NCI-H460 (cell line): ENCODE results near the gene VHLL. TPM values are rescaled to one million over a fixed set of nuclear protein-coding genes. Genes with fewer than 3 reads are reported as not detected.

Experiments used
- DNase-seq: peaks from one replicate; pipeline ENCODE4 v3.0.0-alpha.2; 2016; ENCODE audit warnings: low read depth; ENCODE audit errors: extremely low read depth
- total RNA-seq: library from RNA; depleted of rRNA; stranded (reverse); fragments of >200 nt; shearing (Covaris generic); gene quantifications from 2 replicates; pipeline ENCODE4 v1.2.3, GENCODE V29; 2014; rRNA removed

VHLL gene
- total RNA-seq, 1 experiment from 2014 or later: not detected

GRCh38 chr1:156259805-156260204 lies 39.3 kb downstream of the VHLL start:
- DNase-seq: no peak

- no peak for DNase-seq
These were observed 40.2 kb downstream of the VHLL start for GRCh38 chr1:156258859-156259258.

GRCh38 chr1:156257711-156258110 lies 41.4 kb downstream of the VHLL start:
- no peak for DNase-seq

- no peak for DNase-seq
These were observed 45.5 kb downstream of the VHLL start for GRCh38 chr1:156253634-156254033.

- no peak for DNase-seq
These were observed 47.6 kb downstream of the VHLL start for GRCh38 chr1:156251527-156251926.

GRCh38 chr1:156249593-156249992 lies 49.5 kb downstream of the VHLL start:
- no peak for DNase-seq

Other genes with a start within 250 kb of the VHLL start
- 44.6 and 45.5 TPM in 2 replicates for gene UBQLN4, start 245.5 kb downstream of the VHLL start, total RNA-seq
- gene LAMTOR2, start 244.5 kb downstream of the VHLL start, total RNA-seq: 93.6 and 97.6 TPM in 2 replicates
- not detected in 2 replicates for gene RAB25, start 238.1 kb downstream of the VHLL start, total RNA-seq
- gene MEX3A, start 216.8 kb downstream of the VHLL start, total RNA-seq: 2.8 and 3.0 TPM in 2 replicates
- 315 and 336 TPM in 2 replicates for gene LMNA, start 184.6 kb downstream of the VHLL start, total RNA-seq
- 0.10 and 0.29 TPM in 2 replicates for gene SEMA4A, start 145.7 kb downstream of the VHLL start, total RNA-seq
- gene SLC25A44, start 105.2 kb downstream of the VHLL start, total RNA-seq: 18.4 and 19.1 TPM in 2 replicates
- 47.5 and 59.2 TPM in 2 replicates for gene PMF1, start 86.3 kb downstream of the VHLL start, total RNA-seq
- gene BGLAP, start 57.1 kb downstream of the VHLL start, total RNA-seq: 0.50 TPM in 1 of 2 replicates, not detected in the other
- gene PAQR6, start 51.3 kb downstream of the VHLL start, total RNA-seq: 1.4 and 2.5 TPM in 2 replicates
- gene SMG5, start 16.5 kb downstream of the VHLL start, total RNA-seq: 74.7 and 79.8 TPM in 2 replicates
- gene TMEM79, start 15.0 kb downstream of the VHLL start, total RNA-seq: 11.3 and 13.3 TPM in 2 replicates
- gene GLMP, start 3.6 kb downstream of the VHLL start, total RNA-seq: 50.5 and 62.2 TPM in 2 replicates
- 507 and 571 TPM in 2 replicates for gene CCT3, start 39.0 kb upstream of the VHLL start, total RNA-seq
- gene TSACC, start 39.2 kb upstream of the VHLL start, total RNA-seq: 0.67 and 1.4 TPM in 2 replicates
- gene RHBG, start 69.9 kb upstream of the VHLL start, total RNA-seq: not detected in 2 replicates
- 23.8 and 26.3 TPM in 2 replicates for gene MEF2D, start 201.5 kb upstream of the VHLL start, total RNA-seq